ENCODE data around the gene SEPTIN5.

Gene SEPTIN5

GRCh38 chr22:19719488-19720021, 5.3 kb downstream of the SEPTIN5 start:
- DNase-seq (ENCODE audit: extremely low read depth, low read depth) = no peak
- no peak for TF ChIP-seq CTCF (IDR thresholded peaks at IDR 0.05; ENCODE audit: low read depth, low read length)

GRCh38 chr22:19720150-19720827, 6.0 kb downstream of the SEPTIN5 start:
- no peak for DNase-seq (ENCODE audit: extremely low read depth, low read depth)
- no peak for TF ChIP-seq CTCF (IDR thresholded peaks at IDR 0.05; ENCODE audit: low read depth, low read length)

DNA sequence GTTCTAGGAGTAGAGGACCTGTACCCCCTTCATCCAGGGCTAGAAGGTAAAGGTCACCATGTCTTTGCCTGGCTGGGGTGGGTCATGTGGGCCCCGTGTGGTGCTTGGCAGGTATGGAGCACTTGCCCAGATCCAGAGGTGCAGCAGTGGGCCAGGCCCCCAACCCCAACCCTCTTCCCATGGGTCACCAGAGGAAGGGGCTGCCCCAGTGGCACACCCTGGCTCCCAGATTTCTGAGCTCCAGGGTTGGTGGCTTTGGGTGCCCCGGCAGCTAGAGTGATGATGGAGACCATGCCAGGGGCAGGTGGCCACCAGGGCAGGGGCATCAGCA, 6.7 kb downstream of the SEPTIN5 start:
- DNase-seq (ENCODE audit: extremely low read depth, low read depth) = no peak
- TF ChIP-seq CTCF (IDR thresholded peaks at IDR 0.05; ENCODE audit: low read depth, low read length) = no peak

DNA sequence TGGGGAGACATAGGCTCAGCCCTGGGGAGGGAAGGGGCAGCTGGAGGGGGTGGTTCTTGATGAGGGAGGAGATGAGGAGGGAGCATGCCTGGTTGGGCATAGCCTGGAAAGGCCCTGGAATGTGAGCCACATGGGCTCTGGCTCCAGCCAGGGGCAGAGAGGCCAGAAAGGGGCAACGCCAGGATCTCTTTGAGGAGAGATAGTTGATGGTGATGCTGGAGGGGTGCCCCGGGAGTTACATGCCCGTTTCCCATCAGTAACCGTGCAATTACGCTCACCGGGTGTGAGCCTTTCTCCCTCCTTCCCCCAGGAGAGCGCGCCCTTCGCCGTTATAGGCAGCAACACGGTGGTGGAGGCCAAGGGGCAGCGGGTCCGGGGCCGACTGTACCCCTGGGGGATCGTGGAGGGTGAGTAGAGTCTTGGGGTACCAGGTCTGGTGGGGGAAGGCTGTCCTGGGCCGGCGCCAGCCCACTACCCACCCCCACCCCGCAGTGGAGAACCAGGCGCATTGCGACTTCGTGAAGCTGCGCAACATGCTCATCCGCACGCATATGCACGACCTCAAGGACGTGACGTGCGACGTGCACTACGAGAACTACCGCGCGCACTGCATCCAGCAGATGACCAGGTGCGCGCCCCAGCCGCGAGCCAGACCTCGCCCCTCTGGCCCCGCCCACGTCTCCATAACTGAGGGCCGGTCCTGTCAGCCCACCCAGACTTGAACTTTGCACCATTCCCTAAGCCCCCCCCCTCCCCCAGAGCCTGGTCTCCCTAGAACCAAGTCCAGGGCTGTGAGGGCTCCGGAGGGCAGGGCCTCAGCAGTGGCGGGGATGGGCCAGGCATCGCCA, 7.3 kb downstream of the SEPTIN5 start:
- no peak for DNase-seq (ENCODE audit: extremely low read depth, low read depth)
- TF ChIP-seq CTCF (IDR thresholded peaks at IDR 0.05; ENCODE audit: low read depth, low read length) = no peak

DNA sequence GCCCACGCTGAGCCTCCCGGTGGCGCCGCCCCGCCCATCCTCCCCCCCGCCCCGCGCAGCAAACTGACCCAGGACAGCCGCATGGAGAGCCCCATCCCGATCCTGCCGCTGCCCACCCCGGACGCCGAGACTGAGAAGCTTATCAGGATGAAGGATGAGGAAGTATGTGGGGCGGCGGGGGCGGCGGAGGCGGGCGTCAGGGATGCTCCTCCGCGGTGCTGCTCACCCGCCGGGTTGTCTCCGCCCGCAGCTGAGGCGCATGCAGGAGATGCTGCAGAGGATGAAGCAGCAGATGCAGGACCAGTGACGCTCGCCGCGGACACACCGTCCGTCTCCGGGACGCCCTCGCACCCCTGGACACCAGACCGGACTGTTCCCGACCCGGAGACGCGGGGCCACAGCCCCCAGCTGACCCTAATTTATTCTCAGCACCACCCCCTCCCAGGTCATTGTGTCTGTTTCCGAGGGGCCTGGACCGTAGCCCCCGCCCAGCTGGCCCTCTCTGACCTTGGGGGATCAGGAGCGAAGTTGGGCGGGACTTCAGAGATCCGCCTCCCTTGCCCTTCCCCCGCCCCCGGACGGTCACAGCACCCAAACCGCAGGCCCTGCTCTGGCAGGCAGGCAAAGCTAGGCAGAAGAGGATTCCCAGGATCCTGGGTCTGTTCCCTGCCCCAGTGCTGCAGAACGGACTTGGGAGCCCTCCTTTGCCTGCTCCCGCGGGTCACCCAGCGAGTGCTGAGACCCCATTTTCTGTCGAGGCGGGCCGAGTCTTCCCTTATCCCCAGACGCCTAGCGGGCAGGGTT, 8.1 kb downstream of the SEPTIN5 start:
- no peak for TF ChIP-seq CTCF (IDR thresholded peaks at IDR 0.05; ENCODE audit: low read depth, low read length)
- DNase-seq (ENCODE audit: extremely low read depth, low read depth) = no peak

DNA sequence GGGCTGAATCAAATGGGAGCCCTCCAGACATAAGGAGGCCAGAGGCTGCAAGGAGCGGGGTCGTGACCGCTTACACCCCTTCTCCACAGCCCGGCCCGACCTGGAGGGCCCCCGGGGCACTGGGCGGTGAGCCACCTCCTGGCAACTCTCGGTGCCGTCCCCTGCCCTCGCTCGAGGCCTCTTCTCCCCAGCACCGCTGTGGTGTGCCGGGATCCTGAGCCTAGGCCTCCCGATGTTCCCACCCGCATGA, 8.6 kb downstream of the SEPTIN5 start:
- no peak for DNase-seq (ENCODE audit: extremely low read depth, low read depth)
- TF ChIP-seq CTCF (IDR thresholded peaks at IDR 0.05; ENCODE audit: low read depth, low read length) = no peak
